Measurements from ENCODE around the gene BOLL.

DNA sequence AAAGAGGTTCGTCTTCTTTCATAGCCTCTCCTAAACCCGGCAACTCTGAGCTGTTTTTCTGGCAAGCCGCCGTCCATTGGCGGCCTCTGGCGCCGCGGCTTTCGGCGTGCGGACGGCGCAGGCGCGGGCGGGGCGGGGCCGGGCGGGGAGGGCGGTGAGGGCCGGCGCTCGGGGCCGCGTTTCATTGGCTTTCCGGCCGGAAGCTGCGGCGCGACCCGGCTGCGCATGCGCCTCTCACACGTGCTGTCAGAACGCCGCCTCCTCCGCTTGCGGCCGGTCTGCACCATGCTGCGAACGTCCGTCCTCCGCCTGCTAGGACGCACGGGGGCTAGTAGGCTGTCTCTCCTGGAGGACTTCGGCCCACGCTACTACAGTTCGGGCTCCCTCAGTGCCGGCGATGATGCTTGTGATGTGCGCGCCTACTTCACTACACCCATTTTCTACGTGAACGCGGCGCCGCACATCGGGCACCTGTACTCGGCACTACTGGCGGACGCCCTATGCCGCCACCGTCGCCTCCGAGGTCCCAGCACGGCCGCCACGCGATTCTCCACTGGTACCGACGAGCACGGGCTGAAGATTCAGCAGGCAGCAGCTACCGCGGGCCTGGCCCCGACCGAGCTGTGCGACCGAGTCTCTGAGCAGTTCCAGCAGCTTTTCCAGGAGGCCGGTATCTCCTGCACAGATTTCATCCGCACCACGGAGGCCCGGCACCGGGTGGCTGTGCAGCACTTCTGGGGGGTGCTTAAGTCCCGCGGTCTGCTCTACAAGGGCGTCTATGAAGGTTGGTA lies 79.8 kb downstream of the BOLL start, which contains the start of gene MARS2:
- TF ChIP-seq, protein P1, sequence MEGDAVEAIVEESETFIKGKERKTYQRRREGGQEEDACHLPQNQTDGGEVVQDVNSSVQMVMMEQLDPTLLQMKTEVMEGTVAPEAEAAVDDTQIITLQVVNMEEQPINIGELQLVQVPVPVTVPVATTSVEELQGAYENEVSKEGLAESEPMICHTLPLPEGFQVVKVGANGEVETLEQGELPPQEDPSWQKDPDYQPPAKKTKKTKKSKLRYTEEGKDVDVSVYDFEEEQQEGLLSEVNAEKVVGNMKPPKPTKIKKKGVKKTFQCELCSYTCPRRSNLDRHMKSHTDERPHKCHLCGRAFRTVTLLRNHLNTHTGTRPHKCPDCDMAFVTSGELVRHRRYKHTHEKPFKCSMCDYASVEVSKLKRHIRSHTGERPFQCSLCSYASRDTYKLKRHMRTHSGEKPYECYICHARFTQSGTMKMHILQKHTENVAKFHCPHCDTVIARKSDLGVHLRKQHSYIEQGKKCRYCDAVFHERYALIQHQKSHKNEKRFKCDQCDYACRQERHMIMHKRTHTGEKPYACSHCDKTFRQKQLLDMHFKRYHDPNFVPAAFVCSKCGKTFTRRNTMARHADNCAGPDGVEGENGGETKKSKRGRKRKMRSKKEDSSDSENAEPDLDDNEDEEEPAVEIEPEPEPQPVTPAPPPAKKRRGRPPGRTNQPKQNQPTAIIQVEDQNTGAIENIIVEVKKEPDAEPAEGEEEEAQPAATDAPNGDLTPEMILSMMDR (IDR thresholded peaks at IDR 0.05) = no peak
- TF ChIP-seq, protein P2, sequence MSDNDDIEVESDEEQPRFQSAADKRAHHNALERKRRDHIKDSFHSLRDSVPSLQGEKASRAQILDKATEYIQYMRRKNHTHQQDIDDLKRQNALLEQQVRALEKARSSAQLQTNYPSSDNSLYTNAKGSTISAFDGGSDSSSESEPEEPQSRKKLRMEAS (IDR thresholded peaks at IDR 0.05) = peak; percentile 96
- TF ChIP-seq MAZ (IDR thresholded peaks at IDR 0.05; ENCODE audit: borderline replicate concordance, low read depth, low read length) (no peak), SMC3 (IDR thresholded peaks at IDR 0.05) (no peak)

Measured in A549 (cell line).